Measurements from ENCODE around the gene MAP3K12.
A peak's percentile ranks its signal among the peaks of the same experiment; 100 is the strongest.

The MAP3K12 gene

GRCh38 chr12:53493610-53494391 lies 5.5 kb downstream of the MAP3K12 start:
- Histone ChIP-seq H3K4me2 (ENCODE audit: low read length) (peak overlapping the region; percentile 100), H3K9me3 (ENCODE audit: control insufficient read depth, insufficient read depth, low read length) (no peaks in the 10 kb centered on the region), H3K4me1 (ENCODE audit: control insufficient read depth, low read length) (peaks cover 58% of the 10 kb centered on the region), H3K36me3 (ENCODE audit: control insufficient read depth, low read length) (0 out of 2 replicates have a peak, but pooled peaks cover 3% of the 10 kb centered on the region), H3K4me3 (ENCODE audit: low read length) (peak overlapping the region; percentile 93), H3F3A (ENCODE audit: control insufficient read depth, insufficient read depth) (peaks cover 2% of the 10 kb centered on the region; the same call in 1 of the 2 replicates), H4K20me1 (ENCODE audit: control insufficient read depth, insufficient read depth, low read depth, low read length) (no peaks in the 10 kb centered on the region), H3K27ac (ENCODE audit: low read depth, low read length) (peak overlapping the region; percentile 24; the same call in 1 of the 2 replicates), H3K9me2 (replicated peaks; ENCODE audit: control insufficient read depth, low read length) (no peaks in the 10 kb centered on the region), H3K79me2 (ENCODE audit: control insufficient read depth, low read length) (peaks cover 13% of the 10 kb centered on the region), H3K27me3 (ENCODE audit: control insufficient read depth, low read length) (no peaks in the 10 kb centered on the region)
- TF ChIP-seq CTCF (IDR thresholded peaks at IDR 0.05; ENCODE audit: low read depth, low read length, poor library complexity, severe bottlenecking), result no peak
- no peak for TF ChIP-seq EZH2phosphoT487 (IDR thresholded peaks at IDR 0.05; ENCODE audit: borderline replicate concordance, low read length)

GRCh38 chr12:53492830-53493609 lies 6.2 kb downstream of the MAP3K12 start:
- peak overlapping the region; percentile 100 for H3K4me2 ChIP-seq (ENCODE audit: low read length)
- no peak for TF ChIP-seq EZH2phosphoT487 (IDR thresholded peaks at IDR 0.05; ENCODE audit: borderline replicate concordance, low read length)
- TF ChIP-seq CTCF (IDR thresholded peaks at IDR 0.05; ENCODE audit: low read depth, low read length, poor library complexity, severe bottlenecking), result no peak
- no peaks in the 10 kb centered on the region for H3K9me2 ChIP-seq (replicated peaks; ENCODE audit: control insufficient read depth, low read length)
- H3K27ac ChIP-seq (ENCODE audit: low read depth, low read length), result peak overlapping the region; percentile 24; the same call in 1 of the 2 replicates
- H3K4me1 ChIP-seq (ENCODE audit: control insufficient read depth, low read length), result peaks cover 51% of the 10 kb centered on the region
- H3K79me2 ChIP-seq (ENCODE audit: control insufficient read depth, low read length), result peaks cover 5% of the 10 kb centered on the region; the same call in 1 of the 2 replicates
- no peaks in the 10 kb centered on the region for H4K20me1 ChIP-seq (ENCODE audit: control insufficient read depth, insufficient read depth, low read depth, low read length)
- no peaks in the 10 kb centered on the region for H3K27me3 ChIP-seq (ENCODE audit: control insufficient read depth, low read length)
- H3K36me3 ChIP-seq (ENCODE audit: control insufficient read depth, low read length), result 0 out of 2 replicates have a peak, but pooled peaks cover 3% of the 10 kb centered on the region
- H3F3A ChIP-seq (ENCODE audit: control insufficient read depth, insufficient read depth), result peaks cover 2% of the 10 kb centered on the region; the same call in 1 of the 2 replicates
- H3K9me3 ChIP-seq (ENCODE audit: control insufficient read depth, insufficient read depth, low read length), result no peaks in the 10 kb centered on the region
- H3K4me3 ChIP-seq (ENCODE audit: low read length), result peak overlapping the region; percentile 93

GRCh38 chr12:53492188-53492587 lies 7.1 kb downstream of the MAP3K12 start:
- no peak overlapping the region for H3K27ac ChIP-seq (ENCODE audit: low read depth, low read length)

More at GRCh38 chr12:53492188-53492587, 7.1 kb downstream of the MAP3K12 start:
- peak overlapping the region; percentile 100 for H3K4me2 ChIP-seq (ENCODE audit: low read length)
- no peaks in the 10 kb centered on the region for H3K27me3 ChIP-seq (ENCODE audit: control insufficient read depth, low read length)
- no peaks in the 10 kb centered on the region for H4K20me1 ChIP-seq (ENCODE audit: control insufficient read depth, insufficient read depth, low read depth, low read length)
- H3K4me3 ChIP-seq (ENCODE audit: low read length), result peak overlapping the region; percentile 93
- H3K36me3 ChIP-seq (ENCODE audit: control insufficient read depth, low read length), result 0 out of 2 replicates have a peak, but pooled peaks cover under 1% of the 10 kb centered on the region
- H3F3A ChIP-seq (ENCODE audit: control insufficient read depth, insufficient read depth), result peaks cover 2% of the 10 kb centered on the region; the same call in 1 of the 2 replicates
- TF ChIP-seq EZH2phosphoT487 (IDR thresholded peaks at IDR 0.05; ENCODE audit: borderline replicate concordance, low read length) (no peak), CTCF (IDR thresholded peaks at IDR 0.05; ENCODE audit: low read depth, low read length, poor library complexity, severe bottlenecking) (no peak)
- H3K9me2 ChIP-seq (replicated peaks; ENCODE audit: control insufficient read depth, low read length), result no peaks in the 10 kb centered on the region
- H3K4me1 ChIP-seq (ENCODE audit: control insufficient read depth, low read length), result peaks cover 43% of the 10 kb centered on the region
- H3K9me3 ChIP-seq (ENCODE audit: control insufficient read depth, insufficient read depth, low read length), result no peaks in the 10 kb centered on the region
- 0 out of 2 replicates have a peak, but pooled peaks cover 4% of the 10 kb centered on the region for H3K79me2 ChIP-seq (ENCODE audit: control insufficient read depth, low read length)
